Endodermal cell (in vitro differentiated cells): Measurements from ENCODE around the gene APOL1. TPM values are rescaled to one million over a fixed set of nuclear protein-coding genes. Genes with fewer than 3 reads are reported as not detected.

Experiments
- DNase-seq: peaks from one replicate; pipeline ENCODE4 v3.0.0-alpha.2; 2017
- H3K27ac ChIP-seq: 2 replicates; pipeline ENCODE4 v1.5.1; 2013; ENCODE audit warnings: mild to moderate bottlenecking, low read depth, low read length, moderate library complexity
- H3K27me3 ChIP-seq: 2 replicates; pipeline ENCODE4 v1.6.1; 2013; ENCODE audit warnings: mild to moderate bottlenecking, low read length, moderate library complexity; ENCODE audit not compliant: insufficient read depth, control insufficient read depth, poor library complexity, severe bottlenecking
- H3K36me3 ChIP-seq: 2 replicates; pipeline ENCODE4 v1.7.0; 2013; ENCODE audit warnings: mild to moderate bottlenecking, low read length, moderate library complexity; ENCODE audit not compliant: control insufficient read depth, insufficient read depth
- H3K4me1 ChIP-seq: one replicate; pipeline ENCODE4 v1.7.0; 2013; ENCODE audit warnings: low read length; ENCODE audit not compliant: control insufficient read depth, insufficient read depth
- H3K4me3 ChIP-seq: 2 replicates; pipeline ENCODE4 v1.5.1; 2013; ENCODE audit warnings: mild to moderate bottlenecking, low read length, moderate library complexity
- H3K9ac ChIP-seq: 2 replicates; pipeline ENCODE4 v1.6.1; 2013; ENCODE audit warnings: mild to moderate bottlenecking, low read length, moderate library complexity; ENCODE audit not compliant: poor library complexity, severe bottlenecking; ENCODE audit errors: extremely low read depth
- H3K9me3 ChIP-seq: 2 replicates; pipeline ENCODE4 v1.6.1; 2013; ENCODE audit warnings: mild to moderate bottlenecking, low read length, moderate library complexity; ENCODE audit not compliant: control insufficient read depth
- H3K27ac Mint-ChIP-seq: 2 replicates; pipeline ENCODE4 v1.8.0; 2020; ENCODE audit warnings: mixed read lengths
- H3K27me3 Mint-ChIP-seq: 2 replicates; pipeline ENCODE4 v1.8.0; 2021; ENCODE audit warnings: mild to moderate bottlenecking, mixed read lengths; ENCODE audit not compliant: insufficient read depth
- H3K36me3 Mint-ChIP-seq: 2 replicates; pipeline ENCODE4 v1.8.0; 2020; ENCODE audit warnings: low read depth, mixed read lengths
- H3K4me1 Mint-ChIP-seq: 2 replicates; pipeline ENCODE4 v1.8.0; 2020; ENCODE audit warnings: mixed read lengths
- H3K4me3 Mint-ChIP-seq: 2 replicates; pipeline ENCODE4 v1.8.0; 2020; ENCODE audit warnings: mild to moderate bottlenecking, moderate library complexity, mixed read lengths
- H3K9me3 Mint-ChIP-seq: 2 replicates; pipeline ENCODE4 v1.8.0; 2020; ENCODE audit warnings: mild to moderate bottlenecking, mixed read lengths
- CTCF ChIP-seq: fragments of 200-600 bp; sonication (generic); conservative IDR thresholded peaks from 2 replicates; pipeline ENCODE4 v1.5.0; 2021; ENCODE audit warnings: antibody characterized with exemption, mild to moderate bottlenecking
- WGBS, 2 experiments: methylation state at CpG; one replicate each; pipeline versions ENCODE4 v1.1.5 to v1.1.7; 2013; ENCODE audit warnings: missing lambda C conversion rate in 2 of 2, mixed read lengths in 1 of 2; ENCODE audit not compliant: insufficient coverage in 1 of 2, insufficient read length in 1 of 2; 5-methylcytosine and 5-hydroxymethylcytosine counted together
- total RNA-seq, 2 donors: library from RNA; stranded (reverse); fragmentation: NEBNext Ultra II Directional in 1 of 2; extraction: Animal tissue kit (Norgen Biotek cat#: 25700) in 1 of 2; gene quantifications; 2 replicates in 1 of 2; 3 replicates in 1 of 2; pipeline ENCODE4 v1.2.1, GENCODE V29; 2021

The APOL1 gene
- total RNA-seq, 2 donors from 2014 or later: 0.11 to 0.22 TPM

GRCh38 chr22:36284171-36284571, 31.2 kb downstream of the APOL1 start:
- Histone ChIP-seq H3K9me3 (no peaks in the 10 kb centered on the region), H3K4me3 (no peak overlapping the region), H3K9ac (no peak overlapping the region), H3K27me3 (no peaks in the 10 kb centered on the region), H3K36me3 (peaks cover 89% of the 10 kb centered on the region), H3K4me1 (no peaks in the 10 kb centered on the region), H3K27ac (no peak overlapping the region)
- Mint-ChIP-seq H3K4me3 (no peak overlapping the region), H3K4me1 (no peaks in the 10 kb centered on the region), H3K27me3 (no peaks in the 10 kb centered on the region), H3K36me3 (peaks cover 84% of the 10 kb centered on the region), H3K9me3 (no peaks in the 10 kb centered on the region), H3K27ac (no peak overlapping the region)
- no peak for TF ChIP-seq CTCF
- 97 to 98% methylated on average over 24 of the region's 24 CpGs for WGBS, 2 experiments
- no peak for DNase-seq

- Mint-ChIP-seq H3K4me1 (no peaks in the 10 kb centered on the region), H3K4me3 (no peak overlapping the region), H3K9me3 (peaks cover 7% of the 10 kb centered on the region), H3K36me3 (peaks cover 86% of the 10 kb centered on the region), H3K27me3 (no peaks in the 10 kb centered on the region), H3K27ac (no peak overlapping the region)
- Histone ChIP-seq H3K36me3 (peaks cover 90% of the 10 kb centered on the region), H3K4me1 (no peaks in the 10 kb centered on the region), H3K4me3 (no peak overlapping the region), H3K9ac (no peak overlapping the region), H3K27me3 (no peaks in the 10 kb centered on the region), H3K9me3 (no peaks in the 10 kb centered on the region), H3K27ac (no peak overlapping the region)
- DNase-seq: no peak
- TF ChIP-seq CTCF: no peak
- 96 to 98% methylated on average over 11 to 12 of the region's 12 CpGs for WGBS, 2 experiments
Measured at GRCh38 chr22:36285017-36285416, 32.1 kb downstream of the APOL1 start.

GRCh38 chr22:36285545-36285944, 32.6 kb downstream of the APOL1 start:
- no peak for TF ChIP-seq CTCF
- H3K27me3 Mint-ChIP-seq: no peaks in the 10 kb centered on the region
- Histone ChIP-seq H3K9me3 (no peaks in the 10 kb centered on the region), H3K4me3 (no peak overlapping the region), H3K9ac (no peak overlapping the region), H3K36me3 (peaks cover 86% of the 10 kb centered on the region), H3K27me3 (no peaks in the 10 kb centered on the region), H3K27ac (no peak overlapping the region), H3K4me1 (no peaks in the 10 kb centered on the region)
- peaks cover 86% of the 10 kb centered on the region for H3K36me3 Mint-ChIP-seq
- no peak overlapping the region for H3K4me3 Mint-ChIP-seq
- H3K9me3 Mint-ChIP-seq: peaks cover 7% of the 10 kb centered on the region
- no peak for DNase-seq
- no peaks in the 10 kb centered on the region for H3K4me1 Mint-ChIP-seq
- H3K27ac Mint-ChIP-seq: no peak overlapping the region
- 93 to 97% methylated on average over 13 to 21 of the region's 21 CpGs for WGBS, 2 experiments
